ENCODE results near the gene SERINC5.

Gene SERINC5

DNA sequence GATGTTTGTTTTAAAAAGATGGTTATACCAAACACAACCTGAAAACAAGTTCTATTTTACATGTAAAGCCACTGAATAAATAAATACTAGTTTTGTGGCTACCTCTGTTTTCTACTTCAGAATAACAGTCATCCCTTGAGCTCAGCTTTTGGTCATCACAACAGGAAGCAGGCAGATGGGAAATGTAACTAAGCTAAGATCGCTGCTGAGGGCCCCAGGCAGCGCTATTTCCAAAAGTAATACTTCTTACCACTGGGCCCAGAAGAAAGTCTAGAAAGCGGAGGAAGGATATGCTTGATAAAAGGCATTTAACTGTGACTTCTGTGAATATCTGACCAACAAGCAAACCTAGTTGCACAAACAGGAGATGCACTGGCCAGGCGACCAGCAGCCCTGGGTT lies 61.4 kb downstream of the SERINC5 start:
- Histone ChIP-seq H3K9ac (no peak overlapping the region), H3K4me2 (no peak overlapping the region), H3K79me2 (ENCODE audit: insufficient read depth, low read depth) (peaks cover 12% of the 10 kb centered on the region; the same call in 1 of the 2 replicates), H3K27ac (no peak overlapping the region), H3K4me1 (ENCODE audit: low read depth, poor library complexity, severe bottlenecking) (peaks cover 9% of the 10 kb centered on the region), H3K4me3 (IDR thresholded peaks at IDR 0.05; ENCODE audit: insufficient read depth, low read depth, low read length) (no peak overlapping the region), H3K27me3 (ENCODE audit: insufficient read depth, low read depth) (no peaks in the 10 kb centered on the region), H2AFZ (ENCODE audit: low read depth) (no peak overlapping the region), H3K36me3 (ENCODE audit: insufficient read depth) (no peaks in the 10 kb centered on the region), H4K20me1 (ENCODE audit: insufficient read depth) (no peaks in the 10 kb centered on the region)
- TF ChIP-seq, protein P1, sequence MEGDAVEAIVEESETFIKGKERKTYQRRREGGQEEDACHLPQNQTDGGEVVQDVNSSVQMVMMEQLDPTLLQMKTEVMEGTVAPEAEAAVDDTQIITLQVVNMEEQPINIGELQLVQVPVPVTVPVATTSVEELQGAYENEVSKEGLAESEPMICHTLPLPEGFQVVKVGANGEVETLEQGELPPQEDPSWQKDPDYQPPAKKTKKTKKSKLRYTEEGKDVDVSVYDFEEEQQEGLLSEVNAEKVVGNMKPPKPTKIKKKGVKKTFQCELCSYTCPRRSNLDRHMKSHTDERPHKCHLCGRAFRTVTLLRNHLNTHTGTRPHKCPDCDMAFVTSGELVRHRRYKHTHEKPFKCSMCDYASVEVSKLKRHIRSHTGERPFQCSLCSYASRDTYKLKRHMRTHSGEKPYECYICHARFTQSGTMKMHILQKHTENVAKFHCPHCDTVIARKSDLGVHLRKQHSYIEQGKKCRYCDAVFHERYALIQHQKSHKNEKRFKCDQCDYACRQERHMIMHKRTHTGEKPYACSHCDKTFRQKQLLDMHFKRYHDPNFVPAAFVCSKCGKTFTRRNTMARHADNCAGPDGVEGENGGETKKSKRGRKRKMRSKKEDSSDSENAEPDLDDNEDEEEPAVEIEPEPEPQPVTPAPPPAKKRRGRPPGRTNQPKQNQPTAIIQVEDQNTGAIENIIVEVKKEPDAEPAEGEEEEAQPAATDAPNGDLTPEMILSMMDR (conservative IDR thresholded peaks at IDR 0.05; ENCODE audit: low read depth, low read length), result no peak

DNA sequence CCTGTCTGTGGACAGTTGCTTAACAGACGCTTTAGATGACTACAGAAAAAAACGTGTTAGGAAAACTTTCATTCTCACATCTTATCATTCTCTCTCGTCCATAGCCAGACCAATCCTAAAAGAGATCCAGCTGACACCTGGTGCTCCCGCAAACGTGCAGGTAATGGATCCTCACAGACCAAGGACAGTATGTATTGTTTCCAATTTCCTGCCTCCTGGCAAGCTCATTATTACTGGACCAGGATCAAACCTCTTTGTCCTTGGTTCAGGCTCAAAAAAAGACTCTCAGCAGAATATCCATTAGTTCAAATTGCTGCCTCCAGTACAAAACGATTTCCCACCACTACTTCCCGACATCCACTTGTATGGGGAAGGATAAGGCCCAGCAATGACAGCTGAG lies 62.4 kb downstream of the SERINC5 start:
- Histone ChIP-seq H4K20me1 (ENCODE audit: insufficient read depth) (no peaks in the 10 kb centered on the region), H3K4me2 (no peak overlapping the region), H2AFZ (ENCODE audit: low read depth) (no peak overlapping the region), H3K27me3 (ENCODE audit: insufficient read depth, low read depth) (no peaks in the 10 kb centered on the region), H3K9ac (no peak overlapping the region), H3K4me3 (IDR thresholded peaks at IDR 0.05; ENCODE audit: insufficient read depth, low read depth, low read length) (no peak overlapping the region), H3K4me1 (ENCODE audit: low read depth, poor library complexity, severe bottlenecking) (peaks cover 9% of the 10 kb centered on the region), H3K36me3 (ENCODE audit: insufficient read depth) (no peaks in the 10 kb centered on the region), H3K79me2 (ENCODE audit: insufficient read depth, low read depth) (peaks cover 15% of the 10 kb centered on the region; the same call in 1 of the 2 replicates), H3K27ac (no peak overlapping the region)
- TF ChIP-seq, protein P1 (conservative IDR thresholded peaks at IDR 0.05; ENCODE audit: low read depth, low read length), result no peak

GRCh38 chr5:80192507-80193241 lies 63.2 kb downstream of the SERINC5 start:
- H3K79me2 ChIP-seq (ENCODE audit: insufficient read depth, low read depth), result peaks cover 18% of the 10 kb centered on the region; the same call in 1 of the 2 replicates
- H2AFZ ChIP-seq (ENCODE audit: low read depth), result no peak overlapping the region
- H4K20me1 ChIP-seq (ENCODE audit: insufficient read depth), result no peaks in the 10 kb centered on the region
- no peak overlapping the region for H3K9ac ChIP-seq
- no peaks in the 10 kb centered on the region for H3K27me3 ChIP-seq (ENCODE audit: insufficient read depth, low read depth)
- TF ChIP-seq, protein P1 (conservative IDR thresholded peaks at IDR 0.05; ENCODE audit: low read depth, low read length), result no peak
- no peak overlapping the region for H3K4me3 ChIP-seq (IDR thresholded peaks at IDR 0.05; ENCODE audit: insufficient read depth, low read depth, low read length)
- no peaks in the 10 kb centered on the region for H3K36me3 ChIP-seq (ENCODE audit: insufficient read depth)
- no peak overlapping the region for H3K27ac ChIP-seq
- peaks cover 11% of the 10 kb centered on the region for H3K4me1 ChIP-seq (ENCODE audit: low read depth, poor library complexity, severe bottlenecking)
- H3K4me2 ChIP-seq, result no peak overlapping the region

- Histone ChIP-seq H3K27me3 (ENCODE audit: insufficient read depth, low read depth) (no peaks in the 10 kb centered on the region), H2AFZ (ENCODE audit: low read depth) (no peak overlapping the region), H3K79me2 (ENCODE audit: insufficient read depth, low read depth) (peaks cover 18% of the 10 kb centered on the region; the same call in 1 of the 2 replicates), H3K36me3 (ENCODE audit: insufficient read depth) (no peaks in the 10 kb centered on the region), H3K27ac (no peak overlapping the region), H3K9ac (no peak overlapping the region), H4K20me1 (ENCODE audit: insufficient read depth) (no peaks in the 10 kb centered on the region), H3K4me3 (IDR thresholded peaks at IDR 0.05; ENCODE audit: insufficient read depth, low read depth, low read length) (no peak overlapping the region), H3K4me1 (ENCODE audit: low read depth, poor library complexity, severe bottlenecking) (peaks cover 17% of the 10 kb centered on the region), H3K4me2 (no peak overlapping the region)
- TF ChIP-seq, protein P1 (conservative IDR thresholded peaks at IDR 0.05; ENCODE audit: low read depth, low read length), result no peak
Observed at GRCh38 chr5:80191991-80192398, 63.9 kb downstream of the SERINC5 start.

All from KMS-11 (cell line).